GM23338 (cell line): ENCODE data around the gene PHKB.

Experiments used
- EZH2 ChIP-seq: fragments of 200-600 bp; sonication (generic); IDR thresholded peaks from one replicate; pipeline ENCODE4 v1.8.0; 2017; ENCODE audit warnings: antibody characterized with exemption, mild to moderate bottlenecking, low read depth; ENCODE audit not compliant: unreplicated experiment
- EZH2phosphoT487 ChIP-seq: fragments of 200-600 bp; sonication (generic); IDR thresholded peaks from one replicate; pipeline ENCODE4 v1.8.1; 2018; ENCODE audit warnings: antibody characterized with exemption; ENCODE audit not compliant: unreplicated experiment
- JUNB ChIP-seq: IDR thresholded peaks from one replicate; pipeline ENCODE4 v1.6.1; 2016; ENCODE audit warnings: antibody characterized with exemption; ENCODE audit not compliant: unreplicated experiment
- NANOG ChIP-seq: IDR thresholded peaks from 2 replicates; pipeline ENCODE4 v1.6.1; 2016; ENCODE audit warnings: antibody characterized with exemption, borderline replicate concordance
- POLR2AphosphoS5 ChIP-seq: IDR thresholded peaks from 2 replicates; pipeline ENCODE4 v1.6.1; 2016; ENCODE audit warnings: antibody characterized with exemption, low read depth
- STAT1 ChIP-seq: IDR thresholded peaks from one replicate; pipeline ENCODE4 v1.6.1; 2016; ENCODE audit warnings: antibody characterized with exemption; ENCODE audit not compliant: unreplicated experiment
- ZNF114 ChIP-seq: fragments of 250-450 bp; sonication (Bioruptor Pico); IDR thresholded peaks from 2 replicates; pipeline ENCODE4 v1.5.0; 2020; ENCODE audit warnings: mild to moderate bottlenecking, moderate library complexity
- TF ChIP-seq, protein P1 (sequence below): IDR thresholded peaks from one replicate; pipeline ENCODE4 v1.6.1; 2018; ENCODE audit warnings: antibody characterized with exemption; ENCODE audit not compliant: unreplicated experiment
- TF ChIP-seq, protein P2 (sequence below), 2 experiments: fragments of 200-600 bp in 1 of 2; sonication (generic) in 1 of 2; conservative IDR thresholded peaks; 2 replicates each; pipeline versions ENCODE4 v1.5.1 to v1.6.1; 2016 to 2017; ENCODE audit warnings: antibody characterized with exemption in 2 of 2, low read depth in 2 of 2, mild to moderate bottlenecking in 2 of 2, moderate library complexity in 1 of 2
- TF ChIP-seq, protein P3 (sequence below): IDR thresholded peaks from 2 replicates; pipeline ENCODE4 v1.6.1; 2016; ENCODE audit warnings: antibody characterized with exemption

DNA sequence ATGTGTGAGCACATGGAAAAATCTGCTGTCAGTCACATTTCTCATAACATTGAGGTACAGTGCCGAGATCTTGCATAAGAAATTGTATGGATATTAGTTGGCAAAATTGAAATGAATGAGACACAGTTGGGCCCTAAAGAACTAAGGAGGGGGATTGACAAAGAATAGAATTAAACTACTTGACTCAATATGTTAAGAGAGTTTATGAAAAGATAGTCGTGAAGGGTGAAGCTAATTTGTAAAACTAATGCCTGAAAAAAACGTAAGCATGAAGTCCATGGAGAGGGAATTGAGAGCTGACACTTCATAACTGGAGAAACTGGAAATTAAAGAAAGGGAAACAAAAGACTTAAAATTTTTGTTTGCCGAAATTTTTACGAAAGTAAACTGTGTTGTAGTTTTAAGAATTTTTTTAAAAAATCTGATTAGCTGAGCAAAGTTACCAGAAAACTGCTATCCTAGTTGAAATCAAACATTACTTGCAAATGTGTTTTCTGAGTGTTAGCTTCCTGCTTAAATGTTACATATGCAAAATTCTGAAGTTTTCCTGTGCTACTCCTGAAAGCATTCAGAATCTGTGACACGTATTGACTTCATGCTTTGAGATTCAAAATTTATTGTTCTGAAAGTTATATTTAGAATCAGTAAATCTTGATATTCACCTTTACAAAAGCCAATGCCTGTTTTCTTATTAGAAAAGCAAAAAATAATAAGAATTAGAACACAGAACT lies 239.9 kb downstream of the PHKB start:
- TF ChIP-seq POLR2AphosphoS5 (no peak), NANOG (no peak), STAT1 (no peak), ZNF114 (CRISPR knock-in tag) (no peak), EZH2 (no peak), EZH2phosphoT487 (no peak), JUNB (no peak)
- TF ChIP-seq, protein P1, sequence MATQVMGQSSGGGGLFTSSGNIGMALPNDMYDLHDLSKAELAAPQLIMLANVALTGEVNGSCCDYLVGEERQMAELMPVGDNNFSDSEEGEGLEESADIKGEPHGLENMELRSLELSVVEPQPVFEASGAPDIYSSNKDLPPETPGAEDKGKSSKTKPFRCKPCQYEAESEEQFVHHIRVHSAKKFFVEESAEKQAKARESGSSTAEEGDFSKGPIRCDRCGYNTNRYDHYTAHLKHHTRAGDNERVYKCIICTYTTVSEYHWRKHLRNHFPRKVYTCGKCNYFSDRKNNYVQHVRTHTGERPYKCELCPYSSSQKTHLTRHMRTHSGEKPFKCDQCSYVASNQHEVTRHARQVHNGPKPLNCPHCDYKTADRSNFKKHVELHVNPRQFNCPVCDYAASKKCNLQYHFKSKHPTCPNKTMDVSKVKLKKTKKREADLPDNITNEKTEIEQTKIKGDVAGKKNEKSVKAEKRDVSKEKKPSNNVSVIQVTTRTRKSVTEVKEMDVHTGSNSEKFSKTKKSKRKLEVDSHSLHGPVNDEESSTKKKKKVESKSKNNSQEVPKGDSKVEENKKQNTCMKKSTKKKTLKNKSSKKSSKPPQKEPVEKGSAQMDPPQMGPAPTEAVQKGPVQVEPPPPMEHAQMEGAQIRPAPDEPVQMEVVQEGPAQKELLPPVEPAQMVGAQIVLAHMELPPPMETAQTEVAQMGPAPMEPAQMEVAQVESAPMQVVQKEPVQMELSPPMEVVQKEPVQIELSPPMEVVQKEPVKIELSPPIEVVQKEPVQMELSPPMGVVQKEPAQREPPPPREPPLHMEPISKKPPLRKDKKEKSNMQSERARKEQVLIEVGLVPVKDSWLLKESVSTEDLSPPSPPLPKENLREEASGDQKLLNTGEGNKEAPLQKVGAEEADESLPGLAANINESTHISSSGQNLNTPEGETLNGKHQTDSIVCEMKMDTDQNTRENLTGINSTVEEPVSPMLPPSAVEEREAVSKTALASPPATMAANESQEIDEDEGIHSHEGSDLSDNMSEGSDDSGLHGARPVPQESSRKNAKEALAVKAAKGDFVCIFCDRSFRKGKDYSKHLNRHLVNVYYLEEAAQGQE: no peak
- TF ChIP-seq, protein P2, sequence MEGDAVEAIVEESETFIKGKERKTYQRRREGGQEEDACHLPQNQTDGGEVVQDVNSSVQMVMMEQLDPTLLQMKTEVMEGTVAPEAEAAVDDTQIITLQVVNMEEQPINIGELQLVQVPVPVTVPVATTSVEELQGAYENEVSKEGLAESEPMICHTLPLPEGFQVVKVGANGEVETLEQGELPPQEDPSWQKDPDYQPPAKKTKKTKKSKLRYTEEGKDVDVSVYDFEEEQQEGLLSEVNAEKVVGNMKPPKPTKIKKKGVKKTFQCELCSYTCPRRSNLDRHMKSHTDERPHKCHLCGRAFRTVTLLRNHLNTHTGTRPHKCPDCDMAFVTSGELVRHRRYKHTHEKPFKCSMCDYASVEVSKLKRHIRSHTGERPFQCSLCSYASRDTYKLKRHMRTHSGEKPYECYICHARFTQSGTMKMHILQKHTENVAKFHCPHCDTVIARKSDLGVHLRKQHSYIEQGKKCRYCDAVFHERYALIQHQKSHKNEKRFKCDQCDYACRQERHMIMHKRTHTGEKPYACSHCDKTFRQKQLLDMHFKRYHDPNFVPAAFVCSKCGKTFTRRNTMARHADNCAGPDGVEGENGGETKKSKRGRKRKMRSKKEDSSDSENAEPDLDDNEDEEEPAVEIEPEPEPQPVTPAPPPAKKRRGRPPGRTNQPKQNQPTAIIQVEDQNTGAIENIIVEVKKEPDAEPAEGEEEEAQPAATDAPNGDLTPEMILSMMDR (conservative IDR thresholded peaks at IDR 0.05; ENCODE audit: low read depth in 2 of 2): no peak
- TF ChIP-seq, protein P3, sequence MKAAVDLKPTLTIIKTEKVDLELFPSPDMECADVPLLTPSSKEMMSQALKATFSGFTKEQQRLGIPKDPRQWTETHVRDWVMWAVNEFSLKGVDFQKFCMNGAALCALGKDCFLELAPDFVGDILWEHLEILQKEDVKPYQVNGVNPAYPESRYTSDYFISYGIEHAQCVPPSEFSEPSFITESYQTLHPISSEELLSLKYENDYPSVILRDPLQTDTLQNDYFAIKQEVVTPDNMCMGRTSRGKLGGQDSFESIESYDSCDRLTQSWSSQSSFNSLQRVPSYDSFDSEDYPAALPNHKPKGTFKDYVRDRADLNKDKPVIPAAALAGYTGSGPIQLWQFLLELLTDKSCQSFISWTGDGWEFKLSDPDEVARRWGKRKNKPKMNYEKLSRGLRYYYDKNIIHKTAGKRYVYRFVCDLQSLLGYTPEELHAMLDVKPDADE: no peak
